Measurements from ENCODE around the gene SCGB3A1.

Gene SCGB3A1

DNA sequence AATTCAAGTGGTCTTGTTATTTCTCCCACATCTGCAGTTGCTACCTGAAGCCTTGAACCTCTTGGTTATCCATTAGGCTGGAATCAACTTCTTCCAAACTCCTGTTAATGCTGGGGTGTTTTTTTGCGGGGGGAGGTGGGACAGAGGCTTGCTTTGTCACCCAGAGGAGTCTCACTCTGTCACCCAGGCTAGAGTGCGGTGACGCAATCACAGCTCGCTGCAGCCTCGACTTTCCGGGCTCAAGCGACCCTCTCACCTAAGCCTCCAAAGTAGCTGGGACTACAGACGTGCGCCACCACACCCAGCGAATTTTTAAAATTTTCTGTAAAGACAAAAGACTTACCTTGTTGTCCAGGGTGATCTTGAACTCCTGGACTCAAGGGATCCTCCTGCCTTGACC is 4.4 kb downstream of the SCGB3A1 start:
- DNase-seq (ENCODE audit: low read depth) = no peak

GRCh38 chr5:180586204-180586603 is 5.1 kb downstream of the SCGB3A1 start:
- DNase-seq (ENCODE audit: low read depth) = no peak

DNA sequence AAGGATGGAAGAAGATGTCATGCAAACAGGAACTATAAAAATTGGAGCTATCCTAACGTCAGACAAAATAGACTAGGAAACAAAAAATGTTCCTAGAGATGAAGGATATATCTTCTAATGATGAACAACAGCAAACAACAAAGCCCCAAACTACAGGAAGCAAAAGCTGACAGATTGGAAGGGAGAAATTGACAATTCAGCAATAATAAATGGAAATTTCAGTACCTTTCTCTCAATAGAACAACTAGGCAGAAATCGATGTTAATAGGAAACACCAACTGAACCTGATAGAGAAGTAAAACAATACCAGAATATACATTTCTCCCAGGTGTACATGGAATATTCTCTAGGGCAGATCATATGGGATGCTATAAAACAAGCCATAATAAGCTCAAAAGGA is 7.6 kb downstream of the SCGB3A1 start:
- DNase-seq (ENCODE audit: low read depth) = no peak

DNA sequence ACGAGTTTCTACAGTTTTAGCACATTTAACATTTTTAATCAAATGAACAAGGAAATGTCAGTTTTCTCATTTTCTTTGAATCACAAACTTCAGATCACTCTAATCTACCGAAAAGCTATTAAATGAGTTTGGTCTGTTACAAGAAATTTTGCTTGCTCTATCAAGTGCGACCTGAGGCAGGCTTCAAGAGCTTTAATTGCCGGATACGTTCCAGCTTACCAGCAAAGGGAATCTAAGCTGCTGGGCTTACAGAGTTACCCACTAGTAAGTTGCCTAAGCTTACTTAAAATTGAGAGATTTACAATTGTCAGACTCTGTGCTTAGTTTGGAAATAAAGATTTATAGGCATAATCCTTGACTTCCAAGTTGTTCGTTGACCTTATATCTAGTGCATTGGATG is 10.6 kb downstream of the SCGB3A1 start:
- no peak for DNase-seq (ENCODE audit: low read depth)

DNA sequence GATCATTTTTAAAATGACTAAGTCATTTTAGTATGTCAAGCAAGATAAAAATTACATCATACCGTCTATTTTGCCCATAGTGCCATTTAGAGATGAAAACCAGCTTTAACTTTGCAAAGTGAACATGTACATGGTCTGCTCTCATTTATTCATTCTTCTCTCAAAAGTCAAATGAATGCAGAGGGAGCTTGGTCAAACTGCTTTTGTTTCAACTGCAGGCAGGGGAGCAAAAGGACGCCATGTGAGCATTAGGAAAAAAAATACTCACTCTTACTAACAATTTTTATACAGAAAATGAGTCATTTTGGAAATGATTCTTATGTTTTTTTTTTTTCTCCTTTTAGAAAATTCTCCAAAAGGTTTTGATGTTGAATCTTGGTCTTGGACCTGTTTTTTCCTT is 15.7 kb downstream of the SCGB3A1 start:
- DNase-seq (ENCODE audit: low read depth) = no peak

DNA sequence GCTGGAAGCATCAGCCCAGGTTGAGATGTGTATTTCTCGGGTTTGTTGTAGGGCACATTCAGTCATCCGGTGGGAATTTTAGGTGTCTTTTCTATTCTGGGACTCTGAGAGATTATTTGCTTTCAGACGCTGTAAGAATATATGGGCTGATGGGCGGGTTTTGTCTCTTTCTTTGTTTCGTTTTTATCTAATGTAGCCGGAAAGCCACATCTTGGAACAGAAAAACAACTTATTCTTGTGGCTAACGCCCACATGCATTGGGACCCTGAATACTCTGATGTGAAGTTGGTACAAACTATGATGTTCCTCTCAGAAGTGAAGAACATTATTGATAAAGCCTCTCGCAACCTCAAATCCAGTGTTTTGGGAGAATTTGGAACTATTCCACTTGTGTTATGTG is 22.4 kb downstream of the SCGB3A1 start:
- DNase-seq (ENCODE audit: low read depth) = no peak

DNA sequence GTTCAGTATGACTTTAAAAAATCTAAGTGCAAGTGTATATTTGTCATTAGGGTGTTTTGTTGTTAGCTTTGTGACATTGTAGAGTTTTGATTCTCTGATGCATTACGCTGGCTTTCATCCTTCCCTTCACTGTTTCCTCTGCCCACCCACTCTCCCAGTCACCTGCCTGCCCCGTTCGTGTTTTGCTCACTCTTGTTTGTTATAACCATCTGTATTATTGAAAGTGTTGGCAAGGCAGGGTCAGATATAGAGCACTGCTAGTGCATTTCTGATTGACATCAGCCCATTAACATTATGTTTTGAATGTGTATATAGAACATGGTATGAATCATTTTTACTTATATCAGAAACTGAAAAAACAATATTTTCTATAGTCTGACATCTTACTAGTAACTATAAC is 27.3 kb downstream of the SCGB3A1 start:
- DNase-seq (ENCODE audit: low read depth) = peak; percentile 20

GRCh38 chr5:180558232-180558631 is 33.1 kb downstream of the SCGB3A1 start:
- no peak for DNase-seq (ENCODE audit: low read depth)

DNA sequence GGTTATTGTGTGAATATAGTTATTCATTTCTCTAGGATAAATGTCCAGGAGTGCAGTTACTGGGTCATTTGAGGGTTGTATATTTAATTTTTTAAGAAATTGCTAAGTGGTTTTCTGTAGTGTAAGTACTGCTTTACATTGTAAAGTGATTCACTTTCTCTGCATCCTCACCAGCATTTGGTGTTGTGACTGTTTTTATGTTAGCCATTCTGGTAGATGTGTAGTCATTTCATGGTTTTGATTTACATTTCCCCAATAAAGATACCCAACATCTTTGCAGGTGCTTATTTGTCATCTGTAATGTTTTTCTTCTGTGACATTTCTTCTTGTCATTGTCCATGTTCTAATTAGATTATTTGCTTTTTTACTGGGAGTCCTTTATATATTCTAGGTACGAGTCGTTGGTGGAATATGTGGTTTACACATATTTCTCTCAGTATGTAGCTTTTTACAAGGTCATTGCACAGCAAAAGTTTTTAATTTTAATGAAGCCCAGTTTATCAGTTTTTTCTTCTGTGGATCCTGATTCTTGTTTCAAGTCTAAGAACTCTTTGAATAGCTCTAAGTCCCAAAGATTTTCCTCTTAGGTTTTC is 34.0 kb downstream of the SCGB3A1 start:
- no peak for DNase-seq (ENCODE audit: low read depth)

DNA sequence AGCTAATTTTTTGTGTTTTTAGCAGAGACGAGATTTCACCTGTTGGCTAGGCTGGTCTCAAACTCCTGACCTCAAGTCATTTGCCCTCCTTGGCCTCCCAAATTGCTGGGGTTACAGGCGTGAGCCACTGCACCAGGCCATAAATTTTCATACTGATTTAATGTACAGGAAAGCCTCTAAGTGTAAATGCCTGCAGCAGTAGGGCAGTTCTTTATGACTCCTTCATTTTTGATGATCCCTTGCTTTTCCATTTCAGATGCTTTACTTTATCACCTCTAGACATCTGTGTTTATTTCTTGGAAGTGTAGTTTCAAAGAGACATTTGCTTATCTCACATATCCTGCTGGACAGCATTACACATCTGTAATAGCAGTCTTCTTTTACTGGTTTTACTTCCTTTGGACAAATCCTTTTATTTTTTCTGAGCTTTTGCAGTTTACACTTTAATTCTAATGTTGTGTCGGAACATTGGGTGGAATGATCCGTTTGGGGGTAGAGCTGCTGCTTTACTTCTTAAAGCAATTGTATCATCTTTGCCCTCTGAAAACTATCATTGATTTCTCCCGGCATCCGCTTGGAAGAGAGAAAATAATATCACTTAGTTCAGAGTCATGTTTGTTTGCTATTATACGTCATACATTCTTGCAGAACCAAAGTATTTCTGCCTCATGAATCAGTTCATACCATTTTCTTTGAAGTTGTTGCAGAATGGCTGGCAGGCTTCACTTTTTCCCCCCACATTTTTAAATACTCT is 36.0 kb downstream of the SCGB3A1 start:
- DNase-seq (ENCODE audit: low read depth) = no peak

GRCh38 chr5:180553530-180553929 is 37.8 kb downstream of the SCGB3A1 start:
- no peak for DNase-seq (ENCODE audit: low read depth)

- no peak for DNase-seq (ENCODE audit: low read depth)
Measured at GRCh38 chr5:180548563-180548962, 42.7 kb downstream of the SCGB3A1 start.

GRCh38 chr5:180545248-180545647 is 46.1 kb downstream of the SCGB3A1 start:
- DNase-seq (ENCODE audit: low read depth) = no peak

- no peak for DNase-seq (ENCODE audit: low read depth)
Measured at GRCh38 chr5:180541710-180542109, 49.6 kb downstream of the SCGB3A1 start.

Measured in activated T-cell treated with anti-CD3 and anti-CD28 coated beads for 24 hours (primary cell).